Measurements from ENCODE around the gene CCNF. TPM values are rescaled to one million over a fixed set of nuclear protein-coding genes. Genes with fewer than 3 reads are reported as not detected.

The CCNF gene
- total and polyA plus RNA-seq, 4 donors: 0.88 to 46.3 (median 1.8) TPM

DNA sequence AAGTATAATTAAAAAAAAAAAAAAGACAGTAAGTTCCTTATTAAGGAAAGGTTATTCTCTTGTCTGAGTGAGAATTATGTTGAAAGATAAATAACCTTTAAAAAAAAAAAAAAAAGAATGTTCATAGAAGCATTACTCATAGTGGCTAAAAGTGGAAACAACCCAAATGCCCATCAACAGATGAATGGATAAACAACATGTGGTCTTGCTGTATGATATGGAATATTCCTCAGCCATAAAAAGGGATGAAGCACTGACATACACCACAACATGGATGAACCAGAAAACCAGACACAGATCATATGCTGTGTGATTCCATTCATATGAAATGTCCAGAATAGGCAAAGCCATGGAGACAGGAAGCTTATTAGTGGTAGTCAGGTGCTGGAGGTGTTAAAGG lies 9.2 kb upstream of the CCNF start:
- H3K9ac ChIP-seq (ENCODE audit: low read depth in 1 of 2, low read length in 2 of 2): no peak overlapping the region
- H3K27ac ChIP-seq (ENCODE audit: low read depth in 1 of 2, low read length in 2 of 2): no peak overlapping the region
- H3K4me3 ChIP-seq (ENCODE audit: low read depth in 1 of 3, low read length in 3 of 3): no peak overlapping the region
- DNase-seq (ENCODE audit: low spot score): no peak
- no peaks in the 10 kb centered on the region for H3K36me3 ChIP-seq (ENCODE audit: control insufficient read depth in 4 of 4, insufficient read depth in 3 of 4, low read depth in 1 of 4, low read length in 3 of 4)
- TF ChIP-seq, protein P1, sequence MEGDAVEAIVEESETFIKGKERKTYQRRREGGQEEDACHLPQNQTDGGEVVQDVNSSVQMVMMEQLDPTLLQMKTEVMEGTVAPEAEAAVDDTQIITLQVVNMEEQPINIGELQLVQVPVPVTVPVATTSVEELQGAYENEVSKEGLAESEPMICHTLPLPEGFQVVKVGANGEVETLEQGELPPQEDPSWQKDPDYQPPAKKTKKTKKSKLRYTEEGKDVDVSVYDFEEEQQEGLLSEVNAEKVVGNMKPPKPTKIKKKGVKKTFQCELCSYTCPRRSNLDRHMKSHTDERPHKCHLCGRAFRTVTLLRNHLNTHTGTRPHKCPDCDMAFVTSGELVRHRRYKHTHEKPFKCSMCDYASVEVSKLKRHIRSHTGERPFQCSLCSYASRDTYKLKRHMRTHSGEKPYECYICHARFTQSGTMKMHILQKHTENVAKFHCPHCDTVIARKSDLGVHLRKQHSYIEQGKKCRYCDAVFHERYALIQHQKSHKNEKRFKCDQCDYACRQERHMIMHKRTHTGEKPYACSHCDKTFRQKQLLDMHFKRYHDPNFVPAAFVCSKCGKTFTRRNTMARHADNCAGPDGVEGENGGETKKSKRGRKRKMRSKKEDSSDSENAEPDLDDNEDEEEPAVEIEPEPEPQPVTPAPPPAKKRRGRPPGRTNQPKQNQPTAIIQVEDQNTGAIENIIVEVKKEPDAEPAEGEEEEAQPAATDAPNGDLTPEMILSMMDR (IDR thresholded peaks at IDR 0.05; ENCODE audit: low read depth, low read length, missing input control): no peak
- no peak for TF ChIP-seq REST (IDR thresholded peaks at IDR 0.05)
- no peak for TF ChIP-seq RAD21 (IDR thresholded peaks at IDR 0.05)
- no peaks in the 10 kb centered on the region for H3K27me3 ChIP-seq (ENCODE audit: control insufficient read depth in 4 of 4, insufficient read depth in 4 of 4, low read length in 3 of 4)
- H3K4me1 ChIP-seq (ENCODE audit: control insufficient read depth in 4 of 4, insufficient read depth in 4 of 4, low read length in 3 of 4): no peaks in the 10 kb centered on the region
- no peaks in the 10 kb centered on the region for H3K9me3 ChIP-seq (ENCODE audit: control insufficient read depth in 4 of 4, low read length in 3 of 4)

DNA sequence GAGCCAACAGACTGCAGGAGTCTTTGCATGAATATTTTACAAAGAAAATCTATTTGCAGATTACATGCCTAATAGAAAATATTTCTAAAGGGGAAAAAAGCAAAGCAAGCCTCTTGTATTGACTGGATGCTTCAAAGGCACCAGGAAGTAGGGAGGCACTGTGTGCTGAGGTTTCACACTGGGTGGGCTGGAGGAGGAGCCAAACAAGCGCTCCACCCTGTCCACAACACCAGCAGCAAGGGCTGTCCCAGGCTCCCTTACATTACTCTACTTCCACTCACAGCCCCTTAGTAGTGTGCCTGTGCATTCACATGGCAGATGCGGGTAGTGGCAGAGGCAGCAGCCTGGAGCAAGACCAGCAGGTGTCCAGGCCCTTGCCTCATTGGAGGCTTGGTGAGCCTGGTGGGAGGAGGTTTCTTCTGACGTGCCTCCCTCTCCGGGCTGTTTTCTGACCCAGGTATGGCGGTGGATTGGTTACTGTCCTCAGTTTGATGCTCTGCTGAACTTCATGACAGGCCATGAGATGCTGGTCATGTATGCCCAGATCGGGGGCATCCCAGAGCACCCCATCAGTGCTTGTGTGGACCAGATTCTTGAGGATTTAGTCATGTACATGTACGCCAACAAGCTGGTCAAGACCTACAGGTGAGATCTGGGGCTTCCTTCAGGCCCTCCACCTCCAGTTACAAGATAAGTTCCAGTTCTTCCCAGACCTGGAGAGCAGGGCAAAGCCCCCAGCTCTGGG lies 7.0 kb upstream of the CCNF start:
- H3K36me3 ChIP-seq (ENCODE audit: control insufficient read depth in 4 of 4, insufficient read depth in 3 of 4, low read depth in 1 of 4, low read length in 3 of 4): no peaks in the 10 kb centered on the region
- 87% methylated on average over 7 of the region's 7 CpGs for WGBS
- TF ChIP-seq EGR1 (IDR thresholded peaks at IDR 0.05; ENCODE audit: low read depth in 2 of 2) (no peak), FOXA2 (IDR thresholded peaks at IDR 0.05) (no peak), REST (IDR thresholded peaks at IDR 0.05) (no peak), HNF4A (conservative IDR thresholded peaks at IDR 0.05) (no peak), SP1 (IDR thresholded peaks at IDR 0.05) (no peak), ZBTB33 (IDR thresholded peaks at IDR 0.05) (no peak), FOXA1 (IDR thresholded peaks at IDR 0.05) (no peak), NR2F2 (IDR thresholded peaks at IDR 0.05) (no peak), RAD21 (IDR thresholded peaks at IDR 0.05) (no peak), TAF1 (conservative IDR thresholded peaks at IDR 0.05) (no peak), HNF4G (IDR thresholded peaks at IDR 0.05) (no peak), JUND (IDR thresholded peaks at IDR 0.05) (no peak)
- TF ChIP-seq, protein P2, sequence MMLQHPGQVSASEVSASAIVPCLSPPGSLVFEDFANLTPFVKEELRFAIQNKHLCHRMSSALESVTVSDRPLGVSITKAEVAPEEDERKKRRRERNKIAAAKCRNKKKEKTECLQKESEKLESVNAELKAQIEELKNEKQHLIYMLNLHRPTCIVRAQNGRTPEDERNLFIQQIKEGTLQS (IDR thresholded peaks at IDR 0.05): no peak
- TF ChIP-seq, protein P3, sequence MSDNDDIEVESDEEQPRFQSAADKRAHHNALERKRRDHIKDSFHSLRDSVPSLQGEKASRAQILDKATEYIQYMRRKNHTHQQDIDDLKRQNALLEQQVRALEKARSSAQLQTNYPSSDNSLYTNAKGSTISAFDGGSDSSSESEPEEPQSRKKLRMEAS (IDR thresholded peaks at IDR 0.05): no peak
- TF ChIP-seq, protein P1 (IDR thresholded peaks at IDR 0.05; ENCODE audit: low read depth, low read length, missing input control): no peak
- no peaks in the 10 kb centered on the region for H3K4me1 ChIP-seq (ENCODE audit: control insufficient read depth in 4 of 4, insufficient read depth in 4 of 4, low read length in 3 of 4)
- no peak overlapping the region for H3K27ac ChIP-seq (ENCODE audit: low read depth in 1 of 2, low read length in 2 of 2)
- H3K27me3 ChIP-seq (ENCODE audit: control insufficient read depth in 4 of 4, insufficient read depth in 4 of 4, low read length in 3 of 4): no peaks in the 10 kb centered on the region
- no peak for DNase-seq (ENCODE audit: low spot score)
- no peaks in the 10 kb centered on the region for H3K9me3 ChIP-seq (ENCODE audit: control insufficient read depth in 4 of 4, low read length in 3 of 4)
- no peak overlapping the region for H3K9ac ChIP-seq (ENCODE audit: low read depth in 1 of 2, low read length in 2 of 2)
- H3K4me3 ChIP-seq (ENCODE audit: low read depth in 1 of 3, low read length in 3 of 3): no peak overlapping the region
